Stimulated activated CD8-positive, alpha-beta memory T cell treated with anti-CD3 and anti-CD28 coated beads, Interleukin-4, amount 100 ng/mL, for 4 hours (primary cell): ENCODE data around the gene CLASRP.
"Not testable (repeated sequence)": the region's sequence is repeated elsewhere in the genome, so short reads cannot be mapped to it uniquely, and the experiment has no call there.

Source experiments
- DNase-seq, 2 donors: peaks; one replicate each; pipeline ENCODE4 v3.0.0-alpha.2; 2020; ENCODE audit warnings: low read depth in 2 of 2, low spot score in 1 of 2

Gene CLASRP

GRCh38 chr19:45101806-45102205, 63.0 kb downstream of the CLASRP start:
- DNase-seq, result no peak

DNA sequence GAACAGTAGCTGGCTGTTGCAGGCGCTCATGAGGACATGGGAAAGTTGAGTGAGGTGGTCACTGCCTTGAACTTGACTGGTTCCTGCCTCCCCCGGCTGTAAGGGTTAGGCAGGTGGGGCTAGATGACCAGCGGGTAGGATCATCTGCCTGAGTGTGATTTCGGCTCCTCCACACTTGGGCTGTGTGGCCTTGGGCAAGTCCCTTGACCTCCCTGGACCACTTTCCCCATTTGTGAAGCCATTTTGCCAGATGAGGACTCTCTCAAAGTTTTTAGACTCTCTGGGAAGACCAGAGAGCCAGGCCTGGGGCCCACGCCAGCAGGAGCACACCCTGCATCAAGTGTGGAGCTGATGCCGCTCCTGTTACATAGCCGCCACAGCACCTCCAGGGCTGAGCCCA, 63.6 kb downstream of the CLASRP start:
- no peak for DNase-seq

- DNase-seq, result no peak
These were observed 64.3 kb downstream of the CLASRP start for GRCh38 chr19:45103156-45103507.

GRCh38 chr19:45103508-45104319, 64.9 kb downstream of the CLASRP start:
- no peak for DNase-seq

GRCh38 chr19:45104658-45105349, 66.0 kb downstream of the CLASRP start:
- no peak for DNase-seq

DNA sequence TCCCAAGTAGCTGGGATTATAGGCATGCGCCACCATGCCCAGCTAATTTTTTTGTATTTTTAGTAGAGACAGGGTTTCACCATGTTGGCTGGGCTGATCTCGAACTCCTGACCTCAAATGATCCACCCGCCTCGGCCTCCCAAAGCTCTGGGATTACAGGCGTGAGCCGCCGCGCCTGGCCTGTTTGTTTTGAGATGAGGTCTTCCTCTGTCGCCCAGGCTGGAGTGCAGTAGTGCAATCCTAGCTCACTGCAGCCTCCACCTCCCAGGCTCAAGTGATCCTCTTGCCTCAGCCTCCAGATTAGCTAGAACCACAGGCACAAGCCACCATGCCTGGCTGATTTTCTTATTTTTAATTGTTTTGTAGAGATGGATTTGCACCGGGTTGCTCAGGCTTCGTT, 67.5 kb downstream of the CLASRP start:
- DNase-seq, result not testable (repeated sequence)

- no peak for DNase-seq
These were observed 68.8 kb downstream of the CLASRP start for GRCh38 chr19:45107621-45108150.

- no peak for DNase-seq
These were observed 72.0 kb downstream of the CLASRP start for GRCh38 chr19:45110851-45111266.

GRCh38 chr19:45112111-45112827, 73.4 kb downstream of the CLASRP start:
- no peak for DNase-seq

DNA sequence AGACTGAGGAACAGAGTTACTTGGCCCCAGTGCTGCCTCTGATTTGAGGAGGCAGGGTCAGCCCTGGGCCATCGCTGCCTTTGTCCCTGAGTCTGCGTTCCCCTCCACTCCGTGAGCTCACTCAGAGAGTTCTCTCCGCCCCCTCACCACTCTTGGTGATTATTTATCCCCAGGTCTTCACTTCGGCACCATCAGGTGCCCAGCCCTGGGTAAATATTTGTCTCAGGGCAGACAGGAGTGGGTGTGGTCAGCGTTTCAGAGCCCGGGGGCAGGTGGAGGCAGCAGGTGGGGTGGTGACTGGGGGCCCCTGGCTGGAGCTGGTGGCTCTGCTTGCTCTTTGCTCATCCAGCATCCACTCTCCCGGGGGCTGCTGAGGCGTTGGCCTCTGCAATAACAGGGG, 74.8 kb downstream of the CLASRP start:
- no peak for DNase-seq

DNA sequence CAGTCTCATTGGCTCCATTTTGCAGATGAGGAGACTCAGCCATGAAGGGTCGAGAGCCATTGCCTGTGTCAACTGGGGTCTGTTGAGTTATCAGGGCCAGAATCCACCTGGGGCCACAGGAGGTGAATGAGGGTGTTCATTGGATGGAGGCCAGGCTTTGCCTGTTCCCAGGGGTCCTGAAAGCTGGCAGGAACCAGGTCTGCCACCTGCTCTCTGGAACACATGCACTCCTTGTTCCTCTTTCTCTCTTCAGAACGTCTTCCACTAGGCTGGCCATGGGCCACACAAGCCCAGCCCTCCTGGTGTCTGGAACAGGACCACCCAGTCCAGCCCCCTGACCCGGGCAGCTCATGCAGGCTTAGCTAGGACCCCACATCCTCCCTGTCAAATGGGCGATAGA, 75.3 kb downstream of the CLASRP start:
- DNase-seq, result no peak

DNA sequence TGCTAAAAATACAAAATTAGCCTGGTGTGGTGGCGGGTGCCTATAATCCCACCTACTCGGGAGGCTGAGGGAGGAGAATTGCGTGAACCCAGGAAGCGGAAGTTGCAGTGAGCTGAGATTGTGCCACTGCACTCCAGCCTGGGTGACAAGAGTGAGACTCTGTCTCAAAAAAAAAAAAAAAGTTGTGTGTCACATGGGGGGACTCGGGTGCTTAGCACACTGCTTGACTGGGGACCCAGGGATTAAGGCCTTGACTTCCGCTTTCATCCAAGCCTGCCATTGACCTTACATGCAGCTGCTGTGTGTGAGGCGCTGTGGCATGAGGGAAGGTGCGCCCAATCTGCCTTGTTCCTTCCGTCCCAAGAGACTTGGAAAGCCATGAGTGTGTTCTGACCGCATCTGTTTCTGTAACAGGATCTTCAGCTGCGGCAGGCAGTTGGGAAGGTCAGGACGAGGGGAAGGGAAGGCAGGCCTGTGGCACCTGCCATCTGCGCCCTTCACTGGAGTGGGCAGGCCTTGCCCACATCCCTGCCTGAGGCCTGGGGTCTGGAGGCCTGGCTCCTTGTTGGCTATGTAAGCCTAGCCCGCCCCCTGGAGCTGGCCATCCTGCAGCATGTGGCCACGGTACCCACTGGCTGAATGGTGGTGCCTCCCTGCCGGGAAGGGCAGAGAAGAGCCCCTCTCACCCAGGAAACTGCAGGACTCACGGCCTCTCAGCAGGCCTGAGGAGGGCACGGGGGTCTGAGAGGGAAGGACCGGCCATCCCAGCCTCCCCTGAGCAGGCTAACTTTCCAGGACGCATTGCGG, 77.2 kb downstream of the CLASRP start:
- DNase-seq, result no peak

- peak; percentile 15 to 51 for DNase-seq
These were observed 78.3 kb downstream of the CLASRP start for GRCh38 chr19:45117167-45117594.

DNA sequence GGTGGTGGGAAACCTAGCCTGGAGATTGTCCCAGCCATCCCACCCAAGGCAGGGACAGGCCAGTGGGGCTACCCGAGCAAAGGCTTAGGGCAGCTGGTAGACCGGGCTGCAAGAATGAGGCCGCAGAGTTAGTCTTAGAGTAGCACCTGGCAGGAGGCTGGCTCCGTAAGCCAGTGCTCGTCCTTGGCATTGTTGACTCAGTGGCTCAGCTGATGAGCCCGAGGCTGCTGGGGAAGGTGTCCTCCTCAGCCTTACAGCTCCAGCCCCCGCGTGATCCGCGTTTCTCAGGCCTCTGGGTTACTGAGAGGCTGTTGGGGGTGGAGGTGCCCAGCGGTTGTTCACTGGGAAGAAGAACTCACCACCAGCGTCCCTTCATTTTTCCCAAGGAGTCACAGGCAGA, 78.8 kb downstream of the CLASRP start:
- no peak for DNase-seq

DNA sequence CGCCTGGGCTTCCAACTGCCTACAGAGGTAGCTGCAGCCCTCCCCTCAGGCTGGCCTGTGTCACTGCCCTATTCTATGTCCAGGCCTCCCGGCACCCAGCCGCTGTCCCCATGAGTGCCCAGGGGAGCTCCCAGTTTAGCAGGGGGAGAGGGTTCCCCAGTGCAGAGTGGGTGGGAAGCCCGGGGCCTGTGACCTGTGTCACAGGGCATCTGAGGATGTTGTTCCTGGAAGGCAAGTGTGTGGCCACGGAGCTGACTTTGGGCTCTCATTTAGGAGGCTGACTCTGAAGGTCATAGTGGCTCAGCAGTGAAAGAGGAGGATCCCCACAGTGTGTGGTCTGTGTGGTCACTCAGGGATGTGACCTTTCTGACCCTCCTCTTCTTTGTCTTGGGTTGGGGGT, 79.3 kb downstream of the CLASRP start:
- DNase-seq, result no peak

- DNase-seq, result not testable (repeated sequence)
These were observed 79.9 kb downstream of the CLASRP start for GRCh38 chr19:45118591-45119355.

DNA sequence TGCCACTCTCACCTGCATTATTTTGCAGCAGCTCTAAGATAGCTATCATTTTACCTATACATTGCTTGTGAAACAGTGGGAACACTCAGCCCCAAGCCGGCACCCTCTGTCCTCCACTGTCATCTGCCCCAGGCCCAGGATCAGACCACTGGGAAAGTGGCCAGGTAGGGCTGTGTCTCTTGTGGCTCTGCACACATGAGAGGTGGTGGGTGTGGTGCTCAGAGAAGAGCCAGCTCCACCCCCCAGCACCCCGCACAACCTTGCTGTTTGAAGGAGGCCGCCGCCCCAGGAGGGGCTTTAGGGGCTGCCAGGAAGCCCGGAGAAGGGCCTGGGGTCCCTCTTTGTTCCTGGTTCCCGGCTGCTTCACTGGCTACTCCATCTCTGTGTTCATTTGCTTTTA, 80.7 kb downstream of the CLASRP start:
- no peak for DNase-seq
